OCI-LY3 (cell line): ENCODE data around the gene LCN1.

ENCODE experiments used
- CTCF ChIP-seq: fragments of 200-600, 300-600 bp; sonication (generic); IDR thresholded peaks from 2 replicates; pipeline ENCODE4 v1.5.1; 2014; ENCODE audit warnings: antibody characterized with exemption, low read length, low read depth
- EZH2phosphoT487 ChIP-seq: fragments of 200-600 bp; shearing (Covaris generic); IDR thresholded peaks from 2 replicates; pipeline ENCODE4 v1.6.1; 2018; ENCODE audit warnings: antibody characterized with exemption, mixed run types, low read depth

GRCh38 chr9:135563858-135564257 is 42.6 kb downstream of the LCN1 start:
- no peak for TF ChIP-seq CTCF
- no peak for TF ChIP-seq EZH2phosphoT487
